HepG2 (cell line): Measurements from ENCODE around the gene KRTAP5-10. TPM values are rescaled to one million over a fixed set of nuclear protein-coding genes. Genes with fewer than 3 reads are reported as not detected.

Experiments
- BRCA1 ChIP-seq: sonication (generic); formaldehyde crosslinking; IDR thresholded peaks from 2 replicates; pipeline ENCODE4 v1.4.0; 2020; ENCODE audit warnings: missing genetic modification reagents
- CCDC6 ChIP-seq: sonication (generic); formaldehyde crosslinking; IDR thresholded peaks from 2 replicates; pipeline ENCODE4 v1.8.1; 2022; ENCODE audit warnings: mild to moderate bottlenecking, missing genetic modification reagents, moderate library complexity
- HOXA7 ChIP-seq: sonication (generic); formaldehyde crosslinking; IDR thresholded peaks from 2 replicates; pipeline ENCODE4 v1.8.1; 2022; ENCODE audit warnings: mild to moderate bottlenecking, missing genetic modification reagents, moderate library complexity
- NAIF1 ChIP-seq: sonication (generic); formaldehyde crosslinking; IDR thresholded peaks from 2 replicates; pipeline ENCODE4 v1.5.0; 2020; ENCODE audit warnings: mild to moderate bottlenecking, missing genetic modification reagents, borderline replicate concordance
- PAX8 ChIP-seq: sonication (generic); formaldehyde crosslinking; IDR thresholded peaks from 2 replicates; pipeline ENCODE4 v1.8.0; 2022; ENCODE audit warnings: mild to moderate bottlenecking, missing genetic modification reagents, borderline replicate concordance
- RFXAP ChIP-seq: sonication (generic); formaldehyde crosslinking; IDR thresholded peaks from 2 replicates; pipeline ENCODE4 v1.4.0; 2020; ENCODE audit warnings: missing genetic modification reagents, borderline replicate concordance
- ZNF160 ChIP-seq: sonication (generic); formaldehyde crosslinking; IDR thresholded peaks from 2 replicates; pipeline ENCODE4 v1.8.0; 2022; ENCODE audit warnings: mild to moderate bottlenecking, inconsistent platforms, missing genetic modification reagents
- ZNF407 ChIP-seq: sonication (generic); formaldehyde crosslinking; IDR thresholded peaks from one replicate; pipeline ENCODE4 v1.5.1; 2020; ENCODE audit warnings: mild to moderate bottlenecking, missing genetic modification reagents; ENCODE audit errors: not compliant biosample characterization
- ZNF670 ChIP-seq: sonication (generic); formaldehyde crosslinking; IDR thresholded peaks from 2 replicates; pipeline ENCODE4 v1.8.0; 2022; ENCODE audit warnings: mild to moderate bottlenecking, missing genetic modification reagents, borderline replicate concordance
- polyA plus RNA-seq, 8 experiments: library from polyadenylated mRNA; depleted of rRNA in 3 of 8; stranded (reverse) in 7 of 8; unstranded in 1 of 8; fragments of >200 nt; fragmentation: Illumina TruSeq in 4 of 8; extraction: Trizol in 4 of 8; gene quantifications; 2 replicates each; pipeline versions ENCODE4 v1.2.1 to v1.2.3, GENCODE V29; 2011 to 2016; ENCODE audit warnings: low read depth in 4 of 8, missing spikeins in 1 of 8, mixed read lengths in 1 of 8; ENCODE audit not compliant: insufficient read depth in 1 of 8
- total RNA-seq, 5 experiments: library from RNA; depleted of rRNA; stranded (reverse); fragments of >200 nt; fragmentation: Illumina TruSeq; extraction: Trizol; gene quantifications; 2 replicates each; pipeline ENCODE4 v1.2.3, GENCODE V29; 2016; ENCODE audit warnings: low read depth in 1 of 5
- TF ChIP-seq, protein P1 (sequence below): IDR thresholded peaks from 2 replicates; pipeline ENCODE4 v1.6.1; 2012; ENCODE audit warnings: inconsistent platforms
- TF ChIP-seq, protein P2 (sequence below): sonication (generic); formaldehyde crosslinking; IDR thresholded peaks from 2 replicates; pipeline ENCODE4 v1.4.0; 2020; ENCODE audit warnings: missing genetic modification reagents
- TF ChIP-seq, protein P3 (sequence below): sonication (generic); formaldehyde crosslinking; IDR thresholded peaks from 2 replicates; pipeline ENCODE4 v1.4.0; 2020; ENCODE audit warnings: missing genetic modification reagents; ENCODE audit errors: not compliant biosample characterization
- TF ChIP-seq, protein P4 (sequence below): sonication (generic); formaldehyde crosslinking; IDR thresholded peaks from 2 replicates; pipeline ENCODE4 v1.4.0; 2020; ENCODE audit warnings: missing genetic modification reagents

The KRTAP5-10 gene
- total and polyA plus RNA-seq, 2 of the 13 experiments (the other 11 are each of a cell fraction or from before 2014, with no cell fraction given): not detected

- no peak for TF ChIP-seq ZNF407 (CRISPR knock-in tag)
- no peak for TF ChIP-seq ZNF160
- TF ChIP-seq, protein P1, sequence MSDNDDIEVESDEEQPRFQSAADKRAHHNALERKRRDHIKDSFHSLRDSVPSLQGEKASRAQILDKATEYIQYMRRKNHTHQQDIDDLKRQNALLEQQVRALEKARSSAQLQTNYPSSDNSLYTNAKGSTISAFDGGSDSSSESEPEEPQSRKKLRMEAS: no peak
- TF ChIP-seq, protein P2, sequence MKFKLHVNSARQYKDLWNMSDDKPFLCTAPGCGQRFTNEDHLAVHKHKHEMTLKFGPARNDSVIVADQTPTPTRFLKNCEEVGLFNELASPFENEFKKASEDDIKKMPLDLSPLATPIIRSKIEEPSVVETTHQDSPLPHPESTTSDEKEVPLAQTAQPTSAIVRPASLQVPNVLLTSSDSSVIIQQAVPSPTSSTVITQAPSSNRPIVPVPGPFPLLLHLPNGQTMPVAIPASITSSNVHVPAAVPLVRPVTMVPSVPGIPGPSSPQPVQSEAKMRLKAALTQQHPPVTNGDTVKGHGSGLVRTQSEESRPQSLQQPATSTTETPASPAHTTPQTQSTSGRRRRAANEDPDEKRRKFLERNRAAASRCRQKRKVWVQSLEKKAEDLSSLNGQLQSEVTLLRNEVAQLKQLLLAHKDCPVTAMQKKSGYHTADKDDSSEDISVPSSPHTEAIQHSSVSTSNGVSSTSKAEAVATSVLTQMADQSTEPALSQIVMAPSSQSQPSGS (CRISPR knock-in tag): no peak
- TF ChIP-seq HOXA7 (CRISPR knock-in tag): no peak
- TF ChIP-seq CCDC6: no peak
- TF ChIP-seq, protein P3, sequence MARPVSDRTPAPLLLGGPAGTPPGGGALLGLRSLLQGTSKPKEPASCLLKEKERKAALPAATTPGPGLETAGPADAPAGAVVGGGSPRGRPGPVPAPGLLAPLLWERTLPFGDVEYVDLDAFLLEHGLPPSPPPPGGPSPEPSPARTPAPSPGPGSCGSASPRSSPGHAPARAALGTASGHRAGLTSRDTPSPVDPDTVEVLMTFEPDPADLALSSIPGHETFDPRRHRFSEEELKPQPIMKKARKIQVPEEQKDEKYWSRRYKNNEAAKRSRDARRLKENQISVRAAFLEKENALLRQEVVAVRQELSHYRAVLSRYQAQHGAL: no peak
- TF ChIP-seq, protein P4, sequence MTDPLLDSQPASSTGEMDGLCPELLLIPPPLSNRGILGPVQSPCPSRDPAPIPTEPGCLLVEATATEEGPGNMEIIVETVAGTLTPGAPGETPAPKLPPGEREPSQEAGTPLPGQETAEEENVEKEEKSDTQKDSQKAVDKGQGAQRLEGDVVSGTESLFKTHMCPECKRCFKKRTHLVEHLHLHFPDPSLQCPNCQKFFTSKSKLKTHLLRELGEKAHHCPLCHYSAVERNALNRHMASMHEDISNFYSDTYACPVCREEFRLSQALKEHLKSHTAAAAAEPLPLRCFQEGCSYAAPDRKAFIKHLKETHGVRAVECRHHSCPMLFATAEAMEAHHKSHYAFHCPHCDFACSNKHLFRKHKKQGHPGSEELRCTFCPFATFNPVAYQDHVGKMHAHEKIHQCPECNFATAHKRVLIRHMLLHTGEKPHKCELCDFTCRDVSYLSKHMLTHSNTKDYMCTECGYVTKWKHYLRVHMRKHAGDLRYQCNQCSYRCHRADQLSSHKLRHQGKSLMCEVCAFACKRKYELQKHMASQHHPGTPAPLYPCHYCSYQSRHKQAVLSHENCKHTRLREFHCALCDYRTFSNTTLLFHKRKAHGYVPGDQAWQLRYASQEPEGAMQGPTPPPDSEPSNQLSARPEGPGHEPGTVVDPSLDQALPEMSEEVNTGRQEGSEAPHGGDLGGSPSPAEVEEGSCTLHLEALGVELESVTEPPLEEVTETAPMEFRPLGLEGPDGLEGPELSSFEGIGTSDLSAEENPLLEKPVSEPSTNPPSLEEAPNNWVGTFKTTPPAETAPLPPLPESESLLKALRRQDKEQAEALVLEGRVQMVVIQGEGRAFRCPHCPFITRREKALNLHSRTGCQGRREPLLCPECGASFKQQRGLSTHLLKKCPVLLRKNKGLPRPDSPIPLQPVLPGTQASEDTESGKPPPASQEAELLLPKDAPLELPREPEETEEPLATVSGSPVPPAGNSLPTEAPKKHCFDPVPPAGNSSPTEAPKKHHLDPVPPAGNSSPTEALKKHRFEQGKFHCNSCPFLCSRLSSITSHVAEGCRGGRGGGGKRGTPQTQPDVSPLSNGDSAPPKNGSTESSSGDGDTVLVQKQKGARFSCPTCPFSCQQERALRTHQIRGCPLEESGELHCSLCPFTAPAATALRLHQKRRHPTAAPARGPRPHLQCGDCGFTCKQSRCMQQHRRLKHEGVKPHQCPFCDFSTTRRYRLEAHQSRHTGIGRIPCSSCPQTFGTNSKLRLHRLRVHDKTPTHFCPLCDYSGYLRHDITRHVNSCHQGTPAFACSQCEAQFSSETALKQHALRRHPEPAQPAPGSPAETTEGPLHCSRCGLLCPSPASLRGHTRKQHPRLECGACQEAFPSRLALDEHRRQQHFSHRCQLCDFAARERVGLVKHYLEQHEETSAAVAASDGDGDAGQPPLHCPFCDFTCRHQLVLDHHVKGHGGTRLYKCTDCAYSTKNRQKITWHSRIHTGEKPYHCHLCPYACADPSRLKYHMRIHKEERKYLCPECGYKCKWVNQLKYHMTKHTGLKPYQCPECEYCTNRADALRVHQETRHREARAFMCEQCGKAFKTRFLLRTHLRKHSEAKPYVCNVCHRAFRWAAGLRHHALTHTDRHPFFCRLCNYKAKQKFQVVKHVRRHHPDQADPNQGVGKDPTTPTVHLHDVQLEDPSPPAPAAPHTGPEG (CRISPR knock-in tag): no peak
- no peak for TF ChIP-seq BRCA1
- TF ChIP-seq PAX8 (CRISPR knock-in tag): no peak
- no peak for TF ChIP-seq NAIF1 (CRISPR knock-in tag)
- TF ChIP-seq ZNF670 (CRISPR knock-in tag): no peak
- TF ChIP-seq RFXAP: no peak
Measured at GRCh38 chr11:71554996-71555395, 10.4 kb upstream of the KRTAP5-10 start (continued).
